Measurements from ENCODE around the gene LIN7C.

DNA sequence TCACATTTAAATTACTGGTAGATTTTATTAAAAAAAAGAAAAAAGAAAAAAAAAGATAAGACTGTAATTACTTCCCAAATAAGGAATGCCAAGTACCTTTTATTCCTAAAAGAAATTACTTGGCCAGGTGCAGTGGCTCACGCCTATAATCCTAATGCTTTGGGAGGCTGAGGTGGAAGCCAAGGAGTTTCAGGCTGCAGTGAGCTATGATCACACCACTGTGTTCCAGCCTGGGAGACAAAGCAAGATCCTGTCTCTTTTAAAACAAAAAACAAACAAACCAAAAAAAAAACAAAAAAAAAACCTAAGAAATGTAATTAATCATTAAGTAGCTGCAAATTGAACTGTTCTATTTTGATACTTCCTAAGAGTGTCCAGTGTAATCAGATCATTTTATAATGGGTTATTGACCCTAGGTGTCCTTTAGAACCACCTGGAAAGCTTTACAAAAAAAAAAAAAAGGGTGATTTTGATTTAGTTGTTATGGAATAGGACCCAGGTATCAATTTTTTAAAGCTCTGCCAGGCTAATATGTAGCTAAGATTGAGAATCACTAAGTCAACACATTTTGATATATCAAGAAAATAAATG, 10.8 kb downstream of the LIN7C start:
- TF ChIP-seq EP300 (IDR thresholded peaks at IDR 0.05), result no peak
- TF ChIP-seq, protein P1, sequence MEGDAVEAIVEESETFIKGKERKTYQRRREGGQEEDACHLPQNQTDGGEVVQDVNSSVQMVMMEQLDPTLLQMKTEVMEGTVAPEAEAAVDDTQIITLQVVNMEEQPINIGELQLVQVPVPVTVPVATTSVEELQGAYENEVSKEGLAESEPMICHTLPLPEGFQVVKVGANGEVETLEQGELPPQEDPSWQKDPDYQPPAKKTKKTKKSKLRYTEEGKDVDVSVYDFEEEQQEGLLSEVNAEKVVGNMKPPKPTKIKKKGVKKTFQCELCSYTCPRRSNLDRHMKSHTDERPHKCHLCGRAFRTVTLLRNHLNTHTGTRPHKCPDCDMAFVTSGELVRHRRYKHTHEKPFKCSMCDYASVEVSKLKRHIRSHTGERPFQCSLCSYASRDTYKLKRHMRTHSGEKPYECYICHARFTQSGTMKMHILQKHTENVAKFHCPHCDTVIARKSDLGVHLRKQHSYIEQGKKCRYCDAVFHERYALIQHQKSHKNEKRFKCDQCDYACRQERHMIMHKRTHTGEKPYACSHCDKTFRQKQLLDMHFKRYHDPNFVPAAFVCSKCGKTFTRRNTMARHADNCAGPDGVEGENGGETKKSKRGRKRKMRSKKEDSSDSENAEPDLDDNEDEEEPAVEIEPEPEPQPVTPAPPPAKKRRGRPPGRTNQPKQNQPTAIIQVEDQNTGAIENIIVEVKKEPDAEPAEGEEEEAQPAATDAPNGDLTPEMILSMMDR (IDR thresholded peaks at IDR 0.05), result no peak
- no peak for TF ChIP-seq POLR2A (IDR thresholded peaks at IDR 0.05)
- TF ChIP-seq POLR2AphosphoS5 (IDR thresholded peaks at IDR 0.05), result no peak
